ENCODE measurements around the gene PLEKHF1. TPM values are rescaled to one million over a fixed set of nuclear protein-coding genes. Genes with fewer than 3 reads are reported as not detected.

The PLEKHF1 gene
- total RNA-seq, 1 donor from 2014 or later: 27.8 TPM

DNA sequence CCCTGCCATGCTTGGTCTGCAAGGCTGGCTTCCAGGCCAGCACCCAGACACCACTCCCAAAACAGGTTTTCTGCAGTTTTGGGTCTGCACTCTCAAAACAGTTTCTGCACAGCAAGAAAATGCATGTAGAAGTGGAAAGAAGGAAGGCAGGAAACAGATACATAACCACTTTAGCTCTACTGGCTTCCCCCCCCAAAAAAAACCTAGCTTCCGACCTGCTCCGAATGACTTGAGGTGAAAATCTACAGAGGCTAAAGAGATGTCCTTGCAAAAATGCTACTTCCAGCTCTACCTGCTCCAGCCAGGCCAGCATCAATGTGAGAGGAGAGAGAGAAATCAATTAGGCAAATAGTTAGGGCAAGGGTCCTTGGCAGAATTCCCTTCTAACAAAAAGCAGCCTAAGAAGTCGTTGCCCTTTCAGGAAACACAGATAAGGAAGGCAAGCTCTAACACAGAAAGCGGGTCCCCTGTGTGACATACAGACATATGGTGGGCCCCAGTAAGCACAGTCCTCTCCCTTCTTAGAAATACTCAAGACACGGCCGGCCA lies 46.4 kb downstream of the PLEKHF1 start:
- Histone ChIP-seq H3K4me1 (peaks cover 95% of the 10 kb centered on the region), H3K27me3 (ENCODE audit: low read depth) (no peaks in the 10 kb centered on the region), H3K9me3 (replicated peaks) (no peaks in the 10 kb centered on the region), H3K27ac (replicated peaks) (peak overlapping the region; percentile 3), H3K4me3 (no peak overlapping the region), H3K36me3 (peaks cover 9% of the 10 kb centered on the region)
- TF ChIP-seq, protein P1, sequence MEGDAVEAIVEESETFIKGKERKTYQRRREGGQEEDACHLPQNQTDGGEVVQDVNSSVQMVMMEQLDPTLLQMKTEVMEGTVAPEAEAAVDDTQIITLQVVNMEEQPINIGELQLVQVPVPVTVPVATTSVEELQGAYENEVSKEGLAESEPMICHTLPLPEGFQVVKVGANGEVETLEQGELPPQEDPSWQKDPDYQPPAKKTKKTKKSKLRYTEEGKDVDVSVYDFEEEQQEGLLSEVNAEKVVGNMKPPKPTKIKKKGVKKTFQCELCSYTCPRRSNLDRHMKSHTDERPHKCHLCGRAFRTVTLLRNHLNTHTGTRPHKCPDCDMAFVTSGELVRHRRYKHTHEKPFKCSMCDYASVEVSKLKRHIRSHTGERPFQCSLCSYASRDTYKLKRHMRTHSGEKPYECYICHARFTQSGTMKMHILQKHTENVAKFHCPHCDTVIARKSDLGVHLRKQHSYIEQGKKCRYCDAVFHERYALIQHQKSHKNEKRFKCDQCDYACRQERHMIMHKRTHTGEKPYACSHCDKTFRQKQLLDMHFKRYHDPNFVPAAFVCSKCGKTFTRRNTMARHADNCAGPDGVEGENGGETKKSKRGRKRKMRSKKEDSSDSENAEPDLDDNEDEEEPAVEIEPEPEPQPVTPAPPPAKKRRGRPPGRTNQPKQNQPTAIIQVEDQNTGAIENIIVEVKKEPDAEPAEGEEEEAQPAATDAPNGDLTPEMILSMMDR (IDR thresholded peaks at IDR 0.05; ENCODE audit: borderline replicate concordance): no peak
- intact Hi-C loops (cut with micrococcal nuclease): no loop called here
- DNase-seq: no peak

DNA sequence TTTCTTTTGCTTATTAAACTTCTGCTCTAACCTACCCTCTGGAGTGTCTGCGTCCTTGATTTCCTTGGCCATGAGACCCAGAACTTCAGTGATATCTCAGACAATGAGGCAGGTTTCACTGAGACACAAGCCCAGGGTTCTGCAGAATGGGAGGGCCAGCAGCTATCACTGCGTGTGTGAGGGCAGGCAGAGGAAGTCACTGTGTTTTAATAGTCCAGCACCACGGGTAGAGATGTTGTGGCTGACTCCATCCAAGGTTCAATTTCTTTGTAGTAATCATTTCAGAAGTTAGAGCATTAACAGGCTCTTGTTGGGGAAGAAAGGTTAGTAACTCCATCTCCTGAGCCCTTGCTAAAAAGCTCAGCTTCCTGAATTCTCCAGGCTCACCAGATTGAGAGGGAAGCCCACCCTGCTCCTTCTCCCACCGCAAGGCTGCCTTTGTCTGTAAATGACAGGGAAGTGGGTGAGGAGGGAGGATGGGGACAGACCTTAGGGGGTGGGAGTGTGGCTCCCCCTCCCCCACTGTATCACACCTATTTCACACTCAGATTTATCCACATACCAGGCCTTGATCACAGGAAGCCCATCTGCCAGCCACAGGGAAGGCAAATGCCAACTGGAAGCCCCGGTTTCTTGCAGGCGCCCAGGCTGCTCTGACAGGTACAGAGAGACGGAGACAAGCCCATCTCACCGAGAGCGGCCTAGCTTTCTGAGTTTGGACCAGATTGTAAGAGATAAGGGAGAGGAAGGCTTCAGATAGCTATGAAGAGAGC lies 47.7 kb downstream of the PLEKHF1 start:
- intact Hi-C loops (cut with micrococcal nuclease): no loop called here
- TF ChIP-seq, protein P1 (IDR thresholded peaks at IDR 0.05; ENCODE audit: borderline replicate concordance): no peak
- Histone ChIP-seq H3K4me3 (no peak overlapping the region), H3K9me3 (replicated peaks) (no peaks in the 10 kb centered on the region), H3K27ac (replicated peaks) (peak overlapping the region; percentile 91), H3K36me3 (no peaks in the 10 kb centered on the region), H3K27me3 (ENCODE audit: low read depth) (no peaks in the 10 kb centered on the region), H3K4me1 (peaks cover 84% of the 10 kb centered on the region)
- no peak for DNase-seq

DNA sequence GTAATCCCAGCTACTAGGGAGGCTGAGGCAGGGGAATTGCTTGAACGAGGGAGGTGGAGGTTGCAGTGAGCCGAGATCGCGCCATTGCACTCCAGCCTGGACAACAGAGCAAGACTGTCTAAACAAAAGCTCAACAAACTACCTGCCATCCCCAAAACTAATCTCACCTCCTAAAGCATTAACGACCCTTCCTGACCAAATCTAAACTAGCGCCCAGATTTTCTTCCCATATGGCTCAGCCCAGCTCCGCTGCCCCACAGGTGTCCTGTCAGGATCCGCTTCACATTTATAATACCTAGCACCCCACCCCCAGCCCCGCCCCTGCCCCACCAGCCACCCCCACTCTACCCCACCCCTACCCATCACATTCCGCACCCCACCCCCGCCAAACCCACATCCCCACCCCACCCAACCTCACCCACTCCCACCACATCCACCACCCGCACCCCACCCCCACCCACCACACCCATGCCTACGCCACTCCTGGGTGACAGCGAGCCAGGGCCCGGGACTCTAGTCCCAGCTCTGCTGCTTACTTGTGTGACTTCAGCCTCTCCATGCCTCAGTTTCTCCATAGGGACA lies 49.2 kb downstream of the PLEKHF1 start:
- H3K27me3 ChIP-seq (ENCODE audit: low read depth): no peaks in the 10 kb centered on the region
- no peaks in the 10 kb centered on the region for H3K36me3 ChIP-seq
- no peaks in the 10 kb centered on the region for H3K9me3 ChIP-seq (replicated peaks)
- peaks cover 69% of the 10 kb centered on the region for H3K4me1 ChIP-seq
- peak overlapping the region; percentile 92 for H3K4me3 ChIP-seq
- DNase-seq: no peak
- H3K27ac ChIP-seq (replicated peaks): peak overlapping the region; percentile 91
- intact Hi-C loops (cut with micrococcal nuclease): no loop called here
- TF ChIP-seq, protein P1 (IDR thresholded peaks at IDR 0.05; ENCODE audit: borderline replicate concordance): no peak

DNA sequence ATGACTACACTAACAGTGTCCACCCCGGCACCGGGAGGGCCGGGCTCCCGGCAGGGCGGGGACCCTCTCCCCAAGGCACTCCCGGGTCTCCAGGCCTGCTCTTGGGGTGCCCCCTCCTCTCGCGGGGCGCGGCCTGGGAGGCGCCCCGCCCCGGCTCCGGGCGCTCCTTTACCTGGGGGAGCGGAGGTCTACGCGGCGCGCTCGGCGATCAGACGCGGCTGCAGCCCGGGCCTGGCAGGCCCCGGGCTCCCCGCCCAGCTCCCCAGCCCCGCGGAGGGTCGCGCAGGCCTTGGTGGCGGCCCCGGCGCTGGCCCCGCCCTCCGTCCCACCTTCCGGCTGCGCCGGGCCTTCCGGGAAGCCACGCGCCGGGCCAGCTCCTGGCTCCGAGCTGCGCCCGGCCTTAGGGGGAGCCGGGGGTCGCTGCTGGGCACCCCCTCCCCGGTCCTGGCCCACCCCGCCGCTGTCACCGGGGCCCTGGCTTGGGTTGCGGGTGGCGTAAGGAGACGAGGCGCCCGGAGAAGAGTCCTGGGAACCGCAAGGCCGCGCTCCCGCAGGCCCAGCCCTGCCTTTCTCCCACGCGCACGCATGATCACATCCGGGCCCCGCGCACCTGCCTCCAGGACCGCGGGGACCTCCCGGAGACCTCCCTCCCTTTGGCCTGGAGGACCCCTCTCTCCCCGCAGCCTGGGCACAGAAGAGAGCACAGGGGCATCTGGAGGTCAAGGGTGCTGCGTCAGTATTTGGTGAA lies 49.9 kb downstream of the PLEKHF1 start, which contains the start of gene C19orf12:
TSS of gene C19orf12 (minus strand) at position 309 of the 748 bp plus-strand sequence. CDS start 6,848 bp downstream, outside the sequence.
- intact Hi-C loops (cut with micrococcal nuclease): no loop called here
- TF ChIP-seq, protein P1 (IDR thresholded peaks at IDR 0.05; ENCODE audit: borderline replicate concordance): no peak
- peak; percentile 64 for DNase-seq
- peak within 1 kb of the TSS; percentile 91 for H3K27ac ChIP-seq (replicated peaks)
- no peaks in the 10 kb centered on the region for H3K9me3 ChIP-seq (replicated peaks)
- peak within 1 kb of the TSS; percentile 92 for H3K4me3 ChIP-seq
- no peaks in the 10 kb centered on the region for H3K27me3 ChIP-seq (ENCODE audit: low read depth)
- no peaks in the 10 kb centered on the region for H3K36me3 ChIP-seq
- H3K4me1 ChIP-seq: peaks cover 62% of the 10 kb centered on the region

Measured in left ventricle myocardium inferior (tissue), 1 donor.